Stimulated activated CD8-positive, alpha-beta memory T cell treated with anti-CD3 and anti-CD28 coated beads, Interleukin-4, amount 100 ng/mL, for 1 hour (primary cell): ENCODE measurements around the gene CHST4.
"Not testable (repeated sequence)": the region's sequence is repeated elsewhere in the genome, so short reads cannot be mapped to it uniquely, and the experiment has no call there.

ENCODE experiments used
- DNase-seq, 2 donors: peaks; one replicate each; pipeline ENCODE4 v3.0.0-alpha.2; 2020; ENCODE audit warnings: low read depth in 2 of 2, low spot score in 1 of 2

CHST4 gene

DNA sequence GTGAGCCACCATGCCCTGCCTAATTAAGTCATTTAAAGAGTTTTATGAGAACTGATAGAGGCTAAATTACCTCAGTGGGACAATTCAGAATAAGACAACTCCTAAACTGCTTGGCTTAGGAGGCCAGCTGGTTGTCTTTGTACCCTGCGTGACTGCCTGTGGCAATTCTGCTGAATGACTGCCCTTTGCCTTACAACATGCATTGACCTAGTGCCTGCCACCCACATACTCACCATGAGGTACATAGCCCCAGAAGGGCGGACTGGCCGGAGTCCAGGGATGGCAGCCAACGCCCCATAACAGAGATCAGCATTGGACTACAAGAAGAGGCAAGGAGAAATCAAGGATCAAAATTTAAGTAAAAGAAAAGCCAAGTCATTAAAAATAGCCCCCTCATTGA lies 43.4 kb downstream of the CHST4 start:
- no peak for DNase-seq

- no peak for DNase-seq
These were observed 43.9 kb downstream of the CHST4 start for GRCh38 chr16:71570144-71570543.

DNA sequence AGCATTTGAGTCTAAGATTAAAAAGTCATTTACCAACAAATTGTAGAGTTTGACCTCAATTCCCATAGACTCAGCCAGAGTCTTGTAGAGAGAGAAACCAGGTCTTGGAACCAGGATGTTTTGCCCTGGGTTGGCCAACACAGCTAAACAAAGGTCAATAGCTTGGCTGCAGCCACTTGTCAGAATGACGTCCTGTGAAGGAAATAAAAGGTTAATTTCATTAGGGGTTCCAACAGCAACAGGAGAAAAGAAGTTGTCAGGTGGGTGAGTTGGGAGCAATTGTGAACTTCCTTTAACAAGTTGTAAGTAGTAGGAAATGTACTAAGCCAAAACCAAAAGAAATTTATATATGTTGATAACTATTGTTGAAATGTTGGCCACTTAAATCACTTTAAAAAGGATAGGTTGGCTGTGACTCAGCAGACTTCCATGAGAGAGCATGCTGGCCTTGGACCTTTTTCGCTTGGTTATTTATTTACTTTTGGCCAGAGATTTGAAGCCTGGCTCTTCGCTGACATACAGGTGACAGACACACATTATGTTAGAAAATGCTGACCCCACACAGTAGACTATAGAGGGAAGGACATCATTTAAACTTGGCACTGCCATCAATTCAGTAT lies 46.4 kb downstream of the CHST4 start:
- DNase-seq, result no peak

- DNase-seq, result no peak
These were observed 47.3 kb downstream of the CHST4 start for GRCh38 chr16:71573387-71574094.

DNA sequence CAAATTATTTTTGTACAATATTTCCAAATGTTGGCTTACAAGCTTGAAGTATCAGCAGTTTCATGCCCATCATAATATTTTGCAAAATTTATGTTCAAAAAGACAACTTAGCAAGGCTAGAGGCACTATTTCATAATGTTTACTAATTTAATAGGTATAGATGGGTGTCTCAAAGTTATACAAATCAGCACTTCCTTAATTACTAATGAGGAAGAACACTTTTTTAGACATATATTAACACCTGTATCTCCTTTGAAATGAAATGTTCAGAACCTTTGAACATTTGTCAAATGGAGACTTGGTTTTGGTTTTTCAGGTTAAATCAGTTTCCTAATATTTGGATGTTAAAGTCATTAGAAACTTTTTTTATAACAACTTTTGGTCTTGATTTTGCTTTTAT lies 48.5 kb downstream of the CHST4 start:
- DNase-seq, result no peak

DNA sequence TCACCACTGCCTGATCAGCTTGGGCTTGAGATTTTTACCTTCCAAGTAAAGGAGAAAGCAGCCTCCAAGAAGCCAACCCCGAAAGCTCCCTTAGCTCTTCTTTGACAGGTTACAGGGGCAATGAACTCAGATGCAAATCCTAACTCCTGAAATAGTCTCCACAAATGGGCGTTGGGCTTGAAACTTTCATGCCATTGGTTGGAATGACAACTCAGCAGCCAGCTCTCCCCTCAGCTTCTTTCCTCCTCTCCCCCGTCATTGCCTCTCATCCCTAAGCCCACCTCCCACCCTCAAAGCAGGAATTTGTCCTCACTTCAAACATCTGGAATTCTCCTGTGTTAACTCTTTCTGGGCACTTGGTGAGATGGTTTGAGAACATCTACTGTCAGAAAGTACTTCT lies 50.7 kb downstream of the CHST4 start, which contains the start of gene TAT:
Gene TAT (minus strand): TSS at position 122 of the 400 bp plus-strand sequence. CDS start 677 bp downstream, outside the sequence.
- no peak for DNase-seq

GRCh38 chr16:71582553-71582848 lies 56.3 kb downstream of the CHST4 start:
- DNase-seq, result not testable (repeated sequence)

DNA sequence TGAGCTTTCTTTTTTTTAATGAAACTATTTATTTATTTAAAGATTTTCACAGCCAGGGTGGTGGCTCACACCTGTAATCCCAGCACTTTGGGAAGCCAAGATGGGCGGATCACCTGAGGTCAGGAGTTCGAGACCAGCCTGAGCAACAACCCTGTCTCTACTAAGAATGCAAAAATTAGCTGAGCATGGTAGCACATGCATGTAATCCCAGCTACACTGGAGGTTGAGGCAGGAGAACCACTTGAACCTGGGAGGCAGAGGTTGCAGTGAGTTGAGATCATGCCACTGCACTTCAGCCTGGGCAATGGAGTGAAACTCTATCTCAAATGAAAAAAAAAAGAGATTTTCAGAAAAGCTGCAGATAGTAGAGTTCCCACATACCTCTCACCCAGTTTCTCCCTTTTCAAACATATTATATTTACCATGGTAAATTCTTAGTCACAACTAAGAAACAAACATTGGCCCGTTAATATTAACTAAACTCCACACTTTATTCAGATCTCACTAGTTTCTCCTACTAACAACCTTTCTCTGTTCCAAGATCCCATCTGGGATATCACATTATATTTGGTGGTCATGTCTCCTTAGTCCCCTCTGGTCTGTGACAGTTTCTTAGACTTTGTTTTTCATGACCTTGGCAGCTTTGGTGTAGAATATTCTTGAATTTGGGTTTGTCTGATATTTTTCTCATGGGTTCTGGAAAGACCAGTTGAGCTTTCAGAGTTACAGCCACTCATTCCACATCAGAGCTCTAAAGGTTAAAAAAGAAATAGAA lies 58.5 kb downstream of the CHST4 start:
- no peak for DNase-seq

DNA sequence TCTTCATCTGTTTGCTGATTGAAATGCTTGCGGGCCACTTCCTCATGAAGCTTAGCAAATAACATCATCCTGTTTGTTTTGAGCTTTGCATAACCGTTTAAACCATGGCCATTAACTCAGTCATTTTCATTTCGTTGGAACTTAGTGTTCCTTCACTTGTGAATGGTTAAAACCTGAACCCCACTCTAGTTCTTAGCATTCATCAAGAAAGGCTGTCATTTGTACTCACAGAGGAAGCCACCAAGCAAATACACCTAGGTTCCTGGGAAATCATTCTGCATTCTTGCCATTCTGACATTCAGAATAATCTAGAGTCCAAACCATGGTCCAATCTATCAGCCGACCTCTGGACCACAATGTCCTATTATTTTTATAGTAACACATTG lies 59.1 kb downstream of the CHST4 start:
- DNase-seq, result no peak
